Breast epithelium (tissue), 3 donors: ENCODE data around the gene TMEM63B.

ENCODE experiments used
- POLR2A ChIP-seq: fragments of 450-650 bp; IDR thresholded peaks from one replicate; pipeline ENCODE4 v1.6.1; 2016; ENCODE audit warnings: antibody characterized with exemption, mild to moderate bottlenecking, moderate library complexity
- POLR2AphosphoS5 ChIP-seq, 3 donors: sonication (generic); formaldehyde crosslinking; IDR thresholded peaks; one replicate each; pipeline ENCODE4 v1.6.1; 2017; ENCODE audit warnings: antibody characterized with exemption in 3 of 3
- TF ChIP-seq, protein P1 (sequence below), 3 donors: fragments of 450-650 bp; IDR thresholded peaks; one replicate each; pipeline ENCODE4 v1.5.1; 2016 to 2017; ENCODE audit warnings: antibody characterized with exemption in 3 of 3, mild to moderate bottlenecking in 3 of 3, moderate library complexity in 3 of 3

DNA sequence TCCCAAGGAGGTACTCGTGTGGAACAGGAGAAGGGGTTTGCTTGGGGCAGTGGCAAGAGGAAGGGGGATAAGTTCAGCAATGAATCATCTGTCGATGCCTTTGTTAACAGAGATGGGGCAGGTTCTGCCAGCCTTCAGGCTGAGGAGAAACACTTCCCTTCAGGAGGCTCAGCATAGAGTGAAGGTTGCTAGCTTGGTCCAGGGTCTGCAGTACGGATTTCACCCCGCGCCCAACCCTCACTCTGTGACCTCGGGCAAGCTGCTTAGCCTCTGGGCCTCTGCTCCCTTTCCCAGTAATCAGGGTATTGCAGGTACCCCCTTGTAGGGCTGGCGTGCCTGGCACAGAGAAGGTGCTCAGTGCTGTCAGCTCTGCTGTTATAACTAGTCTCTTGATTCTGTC, 38.8 kb downstream of the TMEM63B start:
- TF ChIP-seq, protein P1, sequence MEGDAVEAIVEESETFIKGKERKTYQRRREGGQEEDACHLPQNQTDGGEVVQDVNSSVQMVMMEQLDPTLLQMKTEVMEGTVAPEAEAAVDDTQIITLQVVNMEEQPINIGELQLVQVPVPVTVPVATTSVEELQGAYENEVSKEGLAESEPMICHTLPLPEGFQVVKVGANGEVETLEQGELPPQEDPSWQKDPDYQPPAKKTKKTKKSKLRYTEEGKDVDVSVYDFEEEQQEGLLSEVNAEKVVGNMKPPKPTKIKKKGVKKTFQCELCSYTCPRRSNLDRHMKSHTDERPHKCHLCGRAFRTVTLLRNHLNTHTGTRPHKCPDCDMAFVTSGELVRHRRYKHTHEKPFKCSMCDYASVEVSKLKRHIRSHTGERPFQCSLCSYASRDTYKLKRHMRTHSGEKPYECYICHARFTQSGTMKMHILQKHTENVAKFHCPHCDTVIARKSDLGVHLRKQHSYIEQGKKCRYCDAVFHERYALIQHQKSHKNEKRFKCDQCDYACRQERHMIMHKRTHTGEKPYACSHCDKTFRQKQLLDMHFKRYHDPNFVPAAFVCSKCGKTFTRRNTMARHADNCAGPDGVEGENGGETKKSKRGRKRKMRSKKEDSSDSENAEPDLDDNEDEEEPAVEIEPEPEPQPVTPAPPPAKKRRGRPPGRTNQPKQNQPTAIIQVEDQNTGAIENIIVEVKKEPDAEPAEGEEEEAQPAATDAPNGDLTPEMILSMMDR (IDR thresholded peaks at IDR 0.05) = no peak
- TF ChIP-seq POLR2A (no peak), POLR2AphosphoS5 (IDR thresholded peaks at IDR 0.05) (no peak)
